Muscle layer of colon (tissue), 2 donors: ENCODE data around the gene ANKRD29.

Experiments
- H3K27ac ChIP-seq: one replicate; pipeline ENCODE4 v1.7.0; 2013; ENCODE audit warnings: low read depth, mild to moderate bottlenecking, low read length, moderate library complexity
- H3K27me3 ChIP-seq, 2 donors: one replicate each; pipeline ENCODE4 v1.7.0; 2013; ENCODE audit warnings: low read length in 2 of 2, mild to moderate bottlenecking in 2 of 2; ENCODE audit not compliant: insufficient read depth in 2 of 2, control insufficient read depth in 1 of 2
- H3K36me3 ChIP-seq: one replicate; pipeline ENCODE4 v1.7.0; 2013; ENCODE audit warnings: mild to moderate bottlenecking, low read length; ENCODE audit not compliant: insufficient read depth
- H3K4me1 ChIP-seq: one replicate; pipeline ENCODE4 v1.7.0; 2013; ENCODE audit warnings: mild to moderate bottlenecking, low read length; ENCODE audit not compliant: insufficient read depth
- H3K4me3 ChIP-seq, 2 donors: one replicate each; pipeline ENCODE4 v1.7.0; 2013; ENCODE audit warnings: low read length in 2 of 2, low read depth in 1 of 2, mild to moderate bottlenecking in 1 of 2, moderate library complexity in 1 of 2
- H3K9ac ChIP-seq: one replicate; pipeline ENCODE4 v1.7.0; 2013; ENCODE audit warnings: low read length
- H3K9me3 ChIP-seq: one replicate; pipeline ENCODE4 v1.7.0; 2013; ENCODE audit warnings: mild to moderate bottlenecking, low read length
- donor health status: abdominal sarcoma.
- donor health status: Adenocarcinoma of cecum.

ANKRD29 gene

DNA sequence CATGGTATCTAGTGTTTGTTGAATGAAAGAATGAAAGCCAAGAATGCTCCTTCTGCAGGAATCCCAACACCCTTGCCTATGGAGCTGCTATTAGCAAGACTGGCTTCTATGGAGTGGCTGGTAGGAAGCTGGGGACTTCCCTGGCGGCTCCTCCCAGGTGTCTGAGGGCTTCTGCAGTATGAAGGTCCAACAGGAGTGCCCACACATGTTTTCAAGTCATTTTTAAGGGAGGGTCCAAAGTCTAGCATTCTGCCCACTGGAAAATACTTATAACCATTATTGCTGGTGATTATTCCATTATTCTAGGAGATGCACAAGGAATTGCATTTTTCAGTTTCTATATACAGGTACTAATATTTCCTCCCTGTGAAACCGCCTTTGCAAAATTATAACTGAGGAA lies 54.5 kb downstream of the ANKRD29 start:
- no peaks in the 10 kb centered on the region for H3K36me3 ChIP-seq
- H3K27me3 ChIP-seq, result no peaks in the 10 kb centered on the region
- no peaks in the 10 kb centered on the region for H3K9me3 ChIP-seq
- H3K9ac ChIP-seq, result no peak overlapping the region
- H3K27ac ChIP-seq, result no peak overlapping the region
- H3K4me3 ChIP-seq, result no peak overlapping the region
- no peaks in the 10 kb centered on the region for H3K4me1 ChIP-seq

DNA sequence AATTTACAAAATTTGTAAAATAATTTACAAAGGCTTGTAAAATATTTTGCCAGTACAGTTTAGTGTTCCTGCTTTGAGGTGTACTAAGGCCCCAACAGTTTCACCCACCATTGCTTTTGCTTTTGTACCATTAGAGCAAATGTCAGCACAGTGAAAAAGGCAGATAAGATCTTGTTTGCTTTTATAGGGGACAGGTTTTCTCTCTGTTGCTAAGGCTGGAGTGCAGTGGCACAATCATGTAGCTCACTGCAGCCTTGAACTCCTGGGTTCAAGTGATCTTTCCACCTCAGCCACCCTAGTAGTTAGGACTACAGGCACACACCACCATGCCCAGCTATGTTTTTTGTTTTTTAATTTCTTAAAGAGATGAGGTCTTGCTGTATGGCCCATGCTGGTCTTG lies 56.8 kb downstream of the ANKRD29 start:
- Histone ChIP-seq H3K27me3 (no peaks in the 10 kb centered on the region), H3K36me3 (no peaks in the 10 kb centered on the region), H3K9ac (no peak overlapping the region), H3K27ac (no peak overlapping the region), H3K4me1 (no peaks in the 10 kb centered on the region), H3K9me3 (no peaks in the 10 kb centered on the region), H3K4me3 (no peak overlapping the region)

- H3K27me3 ChIP-seq, result no peaks in the 10 kb centered on the region
- no peak overlapping the region for H3K4me3 ChIP-seq
- H3K9ac ChIP-seq, result no peak overlapping the region
- H3K4me1 ChIP-seq, result no peaks in the 10 kb centered on the region
- no peak overlapping the region for H3K27ac ChIP-seq
- no peaks in the 10 kb centered on the region for H3K36me3 ChIP-seq
- no peaks in the 10 kb centered on the region for H3K9me3 ChIP-seq
Observed at GRCh38 chr18:23599809-23600208, 62.9 kb downstream of the ANKRD29 start.

GRCh38 chr18:23596183-23596582 lies 66.5 kb downstream of the ANKRD29 start:
- H3K27me3 ChIP-seq, result no peaks in the 10 kb centered on the region
- H3K36me3 ChIP-seq, result no peaks in the 10 kb centered on the region
- H3K4me3 ChIP-seq, result no peak overlapping the region
- H3K27ac ChIP-seq, result no peak overlapping the region
- no peak overlapping the region for H3K9ac ChIP-seq
- H3K4me1 ChIP-seq, result no peaks in the 10 kb centered on the region
- H3K9me3 ChIP-seq, result no peaks in the 10 kb centered on the region

DNA sequence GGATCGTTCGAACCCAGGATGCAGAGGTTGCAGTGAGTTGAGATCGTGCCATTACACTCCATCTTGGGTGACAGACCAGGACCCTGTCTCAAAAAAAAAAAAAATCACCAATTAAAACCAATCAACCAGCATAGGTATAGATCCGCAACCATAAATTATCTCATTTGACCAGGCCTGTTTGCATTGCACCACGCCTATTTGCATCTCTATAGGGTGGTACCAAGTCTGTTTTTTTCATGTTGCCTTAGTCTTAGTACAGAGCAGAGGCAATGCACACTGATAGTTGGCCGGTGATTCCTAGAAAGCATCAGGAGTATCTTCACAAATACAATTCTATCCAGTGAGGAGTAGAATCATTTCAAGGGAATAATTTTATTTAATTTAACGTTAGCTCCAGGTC lies 67.1 kb downstream of the ANKRD29 start:
- no peak overlapping the region for H3K27ac ChIP-seq
- H3K36me3 ChIP-seq, result no peaks in the 10 kb centered on the region
- no peaks in the 10 kb centered on the region for H3K9me3 ChIP-seq
- no peaks in the 10 kb centered on the region for H3K4me1 ChIP-seq
- H3K27me3 ChIP-seq, result no peaks in the 10 kb centered on the region
- H3K4me3 ChIP-seq, result no peak overlapping the region
- H3K9ac ChIP-seq, result no peak overlapping the region

GRCh38 chr18:23593720-23594119 lies 69.0 kb downstream of the ANKRD29 start:
- Histone ChIP-seq H3K9ac (no peak overlapping the region), H3K9me3 (no peaks in the 10 kb centered on the region), H3K4me1 (no peaks in the 10 kb centered on the region), H3K27ac (no peak overlapping the region), H3K4me3 (no peak overlapping the region), H3K36me3 (no peaks in the 10 kb centered on the region), H3K27me3 (no peaks in the 10 kb centered on the region)

GRCh38 chr18:23592911-23593310 lies 69.8 kb downstream of the ANKRD29 start:
- Histone ChIP-seq H3K27ac (no peak overlapping the region), H3K4me3 (no peak overlapping the region), H3K9ac (no peak overlapping the region), H3K9me3 (no peaks in the 10 kb centered on the region), H3K27me3 (no peaks in the 10 kb centered on the region), H3K36me3 (no peaks in the 10 kb centered on the region), H3K4me1 (no peaks in the 10 kb centered on the region)

GRCh38 chr18:23591011-23591410 lies 71.7 kb downstream of the ANKRD29 start:
- H3K27me3 ChIP-seq, result no peaks in the 10 kb centered on the region
- no peak overlapping the region for H3K9ac ChIP-seq

DNA sequence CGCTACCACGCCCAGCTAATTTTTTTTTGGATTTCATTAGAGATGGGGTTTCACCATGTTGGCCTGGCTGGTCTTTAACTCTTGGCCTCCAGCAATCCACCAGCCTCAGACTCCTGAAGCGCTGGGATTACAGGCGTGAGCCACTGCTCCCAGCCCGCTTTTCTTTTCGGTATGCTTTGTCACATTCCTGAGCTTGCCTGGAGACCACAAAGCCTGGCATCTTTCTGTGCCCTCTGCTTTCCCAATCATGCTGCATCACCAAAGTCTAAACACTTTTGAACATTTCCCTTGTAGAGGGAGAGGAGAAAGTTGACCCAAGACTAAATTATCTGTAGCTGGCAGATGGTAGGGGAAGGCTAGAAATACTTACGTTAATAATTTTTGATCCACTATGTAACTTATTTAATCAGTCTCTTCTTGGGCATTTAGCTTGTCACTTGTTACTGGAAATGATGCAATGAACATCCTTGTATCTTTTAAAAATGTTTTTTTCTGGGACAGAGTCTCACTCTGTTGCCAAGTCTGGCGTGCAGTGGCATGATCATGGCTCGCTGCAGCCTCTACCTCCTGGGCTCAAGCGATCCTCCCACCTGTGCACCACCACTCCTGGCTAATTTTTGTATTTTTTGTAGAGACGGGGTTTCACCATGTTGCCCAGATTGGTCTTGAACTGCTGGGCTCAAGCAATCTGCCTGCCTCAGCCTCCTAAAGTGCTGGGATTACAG lies 73.7 kb downstream of the ANKRD29 start:
- no peak overlapping the region for H3K4me3 ChIP-seq
- no peaks in the 10 kb centered on the region for H3K9me3 ChIP-seq
- no peak overlapping the region for H3K27ac ChIP-seq
- no peaks in the 10 kb centered on the region for H3K27me3 ChIP-seq
- H3K36me3 ChIP-seq, result no peaks in the 10 kb centered on the region
- peaks cover 21% of the 10 kb centered on the region for H3K4me1 ChIP-seq
- H3K9ac ChIP-seq, result no peak overlapping the region

More at GRCh38 chr18:23591011-23591410, 71.7 kb downstream of the ANKRD29 start:
- H3K4me1 ChIP-seq, result peaks cover 5% of the 10 kb centered on the region
- H3K9me3 ChIP-seq, result no peaks in the 10 kb centered on the region
- H3K27ac ChIP-seq, result no peak overlapping the region
- H3K4me3 ChIP-seq, result no peak overlapping the region
- H3K36me3 ChIP-seq, result no peaks in the 10 kb centered on the region

DNA sequence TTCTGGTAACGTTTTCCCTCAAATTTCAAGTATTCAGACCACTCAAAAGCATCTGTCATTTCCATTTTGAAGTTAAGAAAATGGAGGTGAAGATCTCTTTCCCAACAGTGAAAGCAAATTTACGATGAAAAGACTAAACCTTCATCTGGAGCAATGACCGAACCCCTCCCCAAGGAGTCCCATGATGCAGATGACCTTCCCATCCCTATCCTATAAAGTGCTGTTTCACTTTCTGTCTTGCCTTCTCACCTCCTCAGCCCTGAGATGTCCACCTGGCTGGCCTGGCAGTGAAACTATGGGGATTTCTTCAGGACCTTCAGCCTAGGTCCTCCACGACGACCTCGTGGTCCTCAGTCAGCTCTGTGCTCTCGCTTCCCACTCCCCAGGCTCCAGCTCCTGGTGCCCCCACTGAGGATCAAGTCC lies 75.5 kb downstream of the ANKRD29 start:
- peak overlapping the region; percentile 49 to 90 for H3K4me3 ChIP-seq
- peak overlapping the region; percentile 56 for H3K9ac ChIP-seq
- peaks cover 24% of the 10 kb centered on the region for H3K4me1 ChIP-seq
- H3K36me3 ChIP-seq, result peaks cover 4% of the 10 kb centered on the region
- H3K27me3 ChIP-seq, result no peaks in the 10 kb centered on the region
- peak overlapping the region; percentile 94 for H3K27ac ChIP-seq
- no peaks in the 10 kb centered on the region for H3K9me3 ChIP-seq

- no peaks in the 10 kb centered on the region for H3K27me3 ChIP-seq
- peak within 1 kb of the TSS; percentile 84 to 90 for H3K4me3 ChIP-seq
- H3K27ac ChIP-seq, result peak within 1 kb of the TSS; percentile 94
- peaks cover 4% of the 10 kb centered on the region for H3K36me3 ChIP-seq
- H3K9me3 ChIP-seq, result no peaks in the 10 kb centered on the region
- peak within 1 kb of the TSS; percentile 96 for H3K9ac ChIP-seq
- peaks cover 24% of the 10 kb centered on the region for H3K4me1 ChIP-seq
Observed at GRCh38 chr18:23586249-23587196, 76.2 kb downstream of the ANKRD29 start, which contains the start of gene NPC1. Gene NPC1 (minus strand): TSS chr18:23586506. CDS start chr18:23586343, 163 bp downstream.
